ENCODE data around the gene SLC28A1.

GRCh38 chr15:84979651-84980050 lies 95.2 kb downstream of the SLC28A1 start:
- TF ChIP-seq CTCF (IDR thresholded peaks at IDR 0.05; ENCODE audit: borderline replicate concordance, extremely low read depth, low read length, poor library complexity, severe bottlenecking) (no peak), EZH2 (IDR thresholded peaks at IDR 0.05; ENCODE audit: borderline replicate concordance, low read depth, low read length, severe bottlenecking) (no peak)

Measured in DND-41 (cell line).